ENCODE results near the gene PRKAG2. TPM values are rescaled to one million over a fixed set of nuclear protein-coding genes. Genes with fewer than 3 reads are reported as not detected.
"Not testable (repeated sequence)": the region's sequence is repeated elsewhere in the genome, so short reads cannot be mapped to it uniquely, and the experiment has no call there.

The PRKAG2 gene
- total RNA-seq, 1 donor, result 13.2 TPM

GRCh38 chr7:151806204-151806603 lies 70.7 kb downstream of the PRKAG2 start:
- DNase-seq (ENCODE audit: low read depth in 2 of 3, low spot score in 2 of 3), result peak in 1 of 3 donors; percentile 36

- no peak for DNase-seq (ENCODE audit: low read depth in 2 of 3, low spot score in 2 of 3)
These were observed 71.7 kb downstream of the PRKAG2 start for GRCh38 chr7:151805191-151805590.

GRCh38 chr7:151804756-151805155 lies 72.2 kb downstream of the PRKAG2 start:
- DNase-seq (ENCODE audit: low read depth in 2 of 3, low spot score in 2 of 3), result no peak

GRCh38 chr7:151803841-151804240 lies 73.1 kb downstream of the PRKAG2 start:
- no peak for DNase-seq (ENCODE audit: low read depth in 2 of 3, low spot score in 2 of 3)

GRCh38 chr7:151802469-151802846 lies 74.5 kb downstream of the PRKAG2 start:
- no peak for DNase-seq (ENCODE audit: low read depth in 2 of 3, low spot score in 2 of 3)

GRCh38 chr7:151801782-151802468 lies 75.0 kb downstream of the PRKAG2 start:
- DNase-seq (ENCODE audit: low read depth in 2 of 3, low spot score in 2 of 3), result no peak

- DNase-seq (ENCODE audit: low read depth in 2 of 3, low spot score in 2 of 3), result no peak
These were observed 75.6 kb downstream of the PRKAG2 start for GRCh38 chr7:151801291-151801690.

GRCh38 chr7:151800861-151801260 lies 76.1 kb downstream of the PRKAG2 start:
- no peak for DNase-seq (ENCODE audit: low read depth in 2 of 3, low spot score in 2 of 3)

GRCh38 chr7:151800391-151800790 lies 76.5 kb downstream of the PRKAG2 start:
- DNase-seq (ENCODE audit: low read depth in 2 of 3, low spot score in 2 of 3), result no peak

- DNase-seq (ENCODE audit: low read depth in 2 of 3, low spot score in 2 of 3), result no peak
These were observed 77.4 kb downstream of the PRKAG2 start for GRCh38 chr7:151799506-151799905.

- no peak for DNase-seq (ENCODE audit: low read depth in 2 of 3, low spot score in 2 of 3)
These were observed 78.0 kb downstream of the PRKAG2 start for GRCh38 chr7:151798851-151799448.

- not testable (repeated sequence) for DNase-seq (ENCODE audit: low read depth in 2 of 3, low spot score in 2 of 3)
These were observed 79.1 kb downstream of the PRKAG2 start for GRCh38 chr7:151797667-151798307.

- no peak for DNase-seq (ENCODE audit: low read depth in 2 of 3, low spot score in 2 of 3)
These were observed 79.9 kb downstream of the PRKAG2 start for GRCh38 chr7:151796871-151797537.

- DNase-seq (ENCODE audit: low read depth in 2 of 3, low spot score in 2 of 3), result no peak
These were observed 80.6 kb downstream of the PRKAG2 start for GRCh38 chr7:151796091-151796870.

GRCh38 chr7:151795168-151795811 lies 81.6 kb downstream of the PRKAG2 start:
- DNase-seq (ENCODE audit: low read depth in 2 of 3, low spot score in 2 of 3), result no peak

GRCh38 chr7:151794508-151795167 lies 82.3 kb downstream of the PRKAG2 start:
- no peak for DNase-seq (ENCODE audit: low read depth in 2 of 3, low spot score in 2 of 3)

- DNase-seq (ENCODE audit: low read depth in 2 of 3, low spot score in 2 of 3), result no peak
These were observed 82.9 kb downstream of the PRKAG2 start for GRCh38 chr7:151793991-151794507.

- DNase-seq (ENCODE audit: low read depth in 2 of 3, low spot score in 2 of 3), result no peak
These were observed 83.4 kb downstream of the PRKAG2 start for GRCh38 chr7:151793531-151793951.

- no peak for DNase-seq (ENCODE audit: low read depth in 2 of 3, low spot score in 2 of 3)
These were observed 84.3 kb downstream of the PRKAG2 start for GRCh38 chr7:151792636-151793035.

Data from hematopoietic multipotent progenitor cell (in vitro differentiated cells).